ENCODE measurements around the gene GRIK4.
A peak's percentile ranks its signal among the peaks of the same experiment; 100 is the strongest.

The GRIK4 gene

GRCh38 chr11:120512739-120513435, 1.3 kb downstream of the GRIK4 start:
- Mint-ChIP-seq H3K9me3 (no peaks in the 10 kb centered on the region), H3K27ac (ENCODE audit: low read depth) (no peak overlapping the region), H3K4me1 (peaks cover 10% of the 10 kb centered on the region), H3K27me3 (peaks cover 84% of the 10 kb centered on the region), H3K4me3 (peak overlapping the region; percentile 36), H3K36me3 (ENCODE audit: insufficient read depth) (peaks cover 1% of the 10 kb centered on the region)
- DNase-seq (ENCODE audit: low spot score in 2 of 2) (no peak), ATAC-seq (replicated peaks; ENCODE audit: extremely low read depth, poor library complexity, severe bottlenecking) (no peak)

GRCh38 chr11:120513436-120514315, 2.1 kb downstream of the GRIK4 start:
- Mint-ChIP-seq H3K36me3 (ENCODE audit: insufficient read depth) (peaks cover 1% of the 10 kb centered on the region), H3K27me3 (peaks cover 79% of the 10 kb centered on the region), H3K4me1 (peaks cover 10% of the 10 kb centered on the region), H3K27ac (ENCODE audit: low read depth) (no peak overlapping the region), H3K4me3 (no peak overlapping the region), H3K9me3 (no peaks in the 10 kb centered on the region)
- no peak for DNase-seq (ENCODE audit: low spot score in 2 of 2)
- ATAC-seq (replicated peaks; ENCODE audit: extremely low read depth, poor library complexity, severe bottlenecking): no peak

GRCh38 chr11:120514541-120515121, 3.1 kb downstream of the GRIK4 start:
- ATAC-seq (replicated peaks; ENCODE audit: extremely low read depth, poor library complexity, severe bottlenecking) (no peak), DNase-seq (ENCODE audit: low spot score in 2 of 2) (no peak)
- Mint-ChIP-seq H3K9me3 (no peaks in the 10 kb centered on the region), H3K4me3 (no peak overlapping the region), H3K4me1 (peaks cover 10% of the 10 kb centered on the region), H3K27ac (ENCODE audit: low read depth) (no peak overlapping the region), H3K36me3 (ENCODE audit: insufficient read depth) (peaks cover 1% of the 10 kb centered on the region), H3K27me3 (peaks cover 70% of the 10 kb centered on the region)

- DNase-seq (ENCODE audit: low spot score in 2 of 2): no peak
- ATAC-seq (replicated peaks; ENCODE audit: extremely low read depth, poor library complexity, severe bottlenecking): no peak
- no peak overlapping the region for H3K27ac Mint-ChIP-seq (ENCODE audit: low read depth)
- no peak overlapping the region for H3K4me3 Mint-ChIP-seq
- peaks cover 1% of the 10 kb centered on the region for H3K36me3 Mint-ChIP-seq (ENCODE audit: insufficient read depth)
- H3K9me3 Mint-ChIP-seq: no peaks in the 10 kb centered on the region
- H3K4me1 Mint-ChIP-seq: peaks cover 10% of the 10 kb centered on the region
- H3K27me3 Mint-ChIP-seq: peaks cover 70% of the 10 kb centered on the region
Measured at GRCh38 chr11:120515186-120515723, 3.7 kb downstream of the GRIK4 start.

- H3K4me3 Mint-ChIP-seq: no peak overlapping the region
- peaks cover 63% of the 10 kb centered on the region for H3K27me3 Mint-ChIP-seq
- H3K9me3 Mint-ChIP-seq: no peaks in the 10 kb centered on the region
- ATAC-seq (replicated peaks; ENCODE audit: extremely low read depth, poor library complexity, severe bottlenecking) (no peak), DNase-seq (ENCODE audit: low spot score in 2 of 2) (no peak)
- H3K27ac Mint-ChIP-seq (ENCODE audit: low read depth): no peak overlapping the region
- peaks cover 1% of the 10 kb centered on the region for H3K36me3 Mint-ChIP-seq (ENCODE audit: insufficient read depth)
- H3K4me1 Mint-ChIP-seq: peaks cover 5% of the 10 kb centered on the region
Measured at GRCh38 chr11:120516461-120517389, 5.2 kb downstream of the GRIK4 start.

GRCh38 chr11:120517390-120517761, 5.8 kb downstream of the GRIK4 start:
- no peaks in the 10 kb centered on the region for H3K36me3 Mint-ChIP-seq (ENCODE audit: insufficient read depth)
- DNase-seq (ENCODE audit: low spot score in 2 of 2) (no peak), ATAC-seq (replicated peaks; ENCODE audit: extremely low read depth, poor library complexity, severe bottlenecking) (no peak)
- peaks cover 63% of the 10 kb centered on the region for H3K27me3 Mint-ChIP-seq
- no peak overlapping the region for H3K4me3 Mint-ChIP-seq
- peaks cover 5% of the 10 kb centered on the region for H3K4me1 Mint-ChIP-seq
- H3K27ac Mint-ChIP-seq (ENCODE audit: low read depth): no peak overlapping the region
- H3K9me3 Mint-ChIP-seq: no peaks in the 10 kb centered on the region

- no peak overlapping the region for H3K4me3 Mint-ChIP-seq
- peaks cover 5% of the 10 kb centered on the region for H3K4me1 Mint-ChIP-seq
- ATAC-seq (replicated peaks; ENCODE audit: extremely low read depth, poor library complexity, severe bottlenecking): no peak
- peaks cover 66% of the 10 kb centered on the region for H3K27me3 Mint-ChIP-seq
- DNase-seq (ENCODE audit: low spot score in 2 of 2): no peak
- no peaks in the 10 kb centered on the region for H3K9me3 Mint-ChIP-seq
- no peak overlapping the region for H3K27ac Mint-ChIP-seq (ENCODE audit: low read depth)
- H3K36me3 Mint-ChIP-seq (ENCODE audit: insufficient read depth): no peaks in the 10 kb centered on the region
Measured at GRCh38 chr11:120517801-120518291, 6.3 kb downstream of the GRIK4 start.

- Mint-ChIP-seq H3K4me1 (peaks cover 5% of the 10 kb centered on the region), H3K27ac (ENCODE audit: low read depth) (no peak overlapping the region), H3K9me3 (no peaks in the 10 kb centered on the region), H3K4me3 (no peak overlapping the region), H3K36me3 (ENCODE audit: insufficient read depth) (no peaks in the 10 kb centered on the region), H3K27me3 (peaks cover 69% of the 10 kb centered on the region)
- no peak for DNase-seq (ENCODE audit: low spot score in 2 of 2)
- ATAC-seq (replicated peaks; ENCODE audit: extremely low read depth, poor library complexity, severe bottlenecking): no peak
Measured at GRCh38 chr11:120518356-120518755, 6.8 kb downstream of the GRIK4 start.

GRCh38 chr11:120519474-120519873, 7.9 kb downstream of the GRIK4 start:
- ATAC-seq (replicated peaks; ENCODE audit: extremely low read depth, poor library complexity, severe bottlenecking) (no peak), DNase-seq (ENCODE audit: low spot score in 2 of 2) (no peak)
- no peaks in the 10 kb centered on the region for H3K36me3 Mint-ChIP-seq (ENCODE audit: insufficient read depth)
- no peak overlapping the region for H3K27ac Mint-ChIP-seq (ENCODE audit: low read depth)
- peaks cover 66% of the 10 kb centered on the region for H3K27me3 Mint-ChIP-seq
- H3K4me1 Mint-ChIP-seq: peaks cover 5% of the 10 kb centered on the region
- no peaks in the 10 kb centered on the region for H3K9me3 Mint-ChIP-seq
- no peak overlapping the region for H3K4me3 Mint-ChIP-seq

GRCh38 chr11:120520091-120520822, 8.7 kb downstream of the GRIK4 start:
- no peaks in the 10 kb centered on the region for H3K9me3 Mint-ChIP-seq
- H3K27me3 Mint-ChIP-seq: peaks cover 66% of the 10 kb centered on the region
- H3K27ac Mint-ChIP-seq (ENCODE audit: low read depth): no peak overlapping the region
- DNase-seq (ENCODE audit: low spot score in 2 of 2): no peak
- H3K4me1 Mint-ChIP-seq: peaks cover 5% of the 10 kb centered on the region
- no peaks in the 10 kb centered on the region for H3K36me3 Mint-ChIP-seq (ENCODE audit: insufficient read depth)
- H3K4me3 Mint-ChIP-seq: no peak overlapping the region
- no peak for ATAC-seq (replicated peaks; ENCODE audit: extremely low read depth, poor library complexity, severe bottlenecking)

GRCh38 chr11:120521176-120521575, 9.6 kb downstream of the GRIK4 start:
- H3K27me3 Mint-ChIP-seq: peaks cover 62% of the 10 kb centered on the region

More at GRCh38 chr11:120521176-120521575, 9.6 kb downstream of the GRIK4 start:
- no peak overlapping the region for H3K4me3 Mint-ChIP-seq
- H3K9me3 Mint-ChIP-seq: no peaks in the 10 kb centered on the region
- peaks cover 3% of the 10 kb centered on the region for H3K4me1 Mint-ChIP-seq
- no peak for DNase-seq (ENCODE audit: low spot score in 2 of 2)
- H3K36me3 Mint-ChIP-seq (ENCODE audit: insufficient read depth): no peaks in the 10 kb centered on the region
- no peak overlapping the region for H3K27ac Mint-ChIP-seq (ENCODE audit: low read depth)
- no peak for ATAC-seq (replicated peaks; ENCODE audit: extremely low read depth, poor library complexity, severe bottlenecking)

Measured in central memory CD8-positive, alpha-beta T cell (primary cell).